HCT116 (cell line): ENCODE data around the gene NLN. TPM values are rescaled to one million over a fixed set of nuclear protein-coding genes. Genes with fewer than 3 reads are reported as not detected.

Experiments
- ATAC-seq: fragments of 200-7000 bp; cut with Tn5 transposase; 2 replicates; pipeline ENCODE4 v1.9.1; 2020; ENCODE audit warnings: mild to moderate bottlenecking, moderate library complexity
- BruUV-seq: library from RNA; stranded (reverse); fragments of 400-500 nt; replicated peaks from 2 replicates; lab custom pipeline; 2021; lab: Mats Ljungman, UMichigan
- CTCF ChIA-PET: fragments of 300-600 bp; sonication (Branson Sonifier 250); formaldehyde crosslinking; loops from one replicate; lab custom pipeline; 2021; ENCODE audit warnings: antibody characterized with exemption; lab: Charles Lee
- POLR2A ChIA-PET: fragments of 300-600, 350-600 bp; sonication (Branson Sonifier 250); formaldehyde crosslinking; loops from one replicate; lab custom pipeline; 2021; ENCODE audit warnings: antibody characterized with exemption; lab: Charles Lee
- RAD21 ChIA-PET, 2 experiments: fragments of 300-600 bp; sonication (Branson Sonifier 250); formaldehyde crosslinking; loops; one replicate each; lab custom pipeline; 2023; ENCODE audit warnings: low total read pairs in 2 of 2; ENCODE audit not compliant: uncharacterized antibody in 2 of 2, unreplicated experiment in 2 of 2, low non-redundant PET in 1 of 2; lab: Charles Lee
- DNase-seq: peaks from one replicate; pipeline ENCODE4 v3.0.0-alpha.2; 2010; ENCODE audit warnings: low read depth, low spot score
- H2AFZ ChIP-seq: fragments of 200-600 bp; shearing (Covaris generic), sonication (generic); 2 replicates; pipeline ENCODE4 v1.6.1; 2017; ENCODE audit warnings: low read depth, mixed run types, mixed read lengths, antibody characterized with exemption, low read length; ENCODE audit not compliant: poor library complexity, severe bottlenecking
- H3K27ac ChIP-seq: 2 replicates; pipeline ENCODE4 v1.5.1; 2012; ENCODE audit warnings: low read depth, low read length
- H3K27me3 ChIP-seq: fragments of 200-600 bp; sonication (generic); 2 replicates; pipeline ENCODE4 v1.6.1; 2016; ENCODE audit warnings: mixed run types, low read length, mixed read lengths; ENCODE audit not compliant: insufficient read depth
- H3K36me3 ChIP-seq, 2 experiments: fragments of 200-500 bp in 1 of 2; fragments of 200-600 bp in 1 of 2; sonication (Bioruptor generic) in 1 of 2; sonication (generic) in 1 of 2; 2 replicates each; pipeline versions ENCODE4 v1.5.1 to v1.6.1; 2014 to 2016; ENCODE audit warnings: low read length in 2 of 2, inconsistent platforms in 1 of 2, mixed read lengths in 1 of 2, mixed run types in 1 of 2; ENCODE audit not compliant: insufficient read depth in 2 of 2, control insufficient read depth in 1 of 2
- H3K4me1 ChIP-seq, 2 experiments: fragments of 200-600 bp in 1 of 2; sonication (generic) in 1 of 2; 2 replicates each; pipeline versions ENCODE4 v1.5.1 to v1.6.1; 2012 to 2017; ENCODE audit warnings: low read length in 2 of 2, inconsistent platforms in 1 of 2, mild to moderate bottlenecking in 1 of 2, mixed read lengths in 1 of 2, mixed run types in 1 of 2, moderate library complexity in 1 of 2; ENCODE audit not compliant: insufficient read depth in 2 of 2, control insufficient read depth in 1 of 2
- H3K4me2 ChIP-seq: fragments of 200-600 bp; sonication (generic); 2 replicates; pipeline ENCODE4 v1.6.1; 2017; ENCODE audit warnings: mixed run types, low read length, mixed read lengths
- H3K4me3 ChIP-seq, 2 experiments: fragments of 200-600 bp in 1 of 2; sonication (generic) in 1 of 2; replicated peaks in 1 of 2; 2 replicates each; pipeline ENCODE4 v1.5.1; 2011 to 2016; ENCODE audit warnings: low read length in 2 of 2, control low read depth in 1 of 2, low read depth in 1 of 2, mild to moderate bottlenecking in 1 of 2, mixed read lengths in 1 of 2, mixed run types in 1 of 2
- H3K79me2 ChIP-seq: fragments of 200-600 bp; sonication (generic); 2 replicates; pipeline ENCODE4 v1.6.1; 2017; ENCODE audit warnings: mild to moderate bottlenecking, mixed run types, low read length, moderate library complexity, mixed read lengths; ENCODE audit not compliant: insufficient read depth
- H3K9ac ChIP-seq: fragments of 200-600 bp; sonication (generic); 2 replicates; pipeline ENCODE4 v1.6.1; 2016; ENCODE audit warnings: low read length, mixed read lengths
- H3K9me2 ChIP-seq: fragments of 200-600 bp; sonication (generic), shearing (Covaris generic); 2 replicates; pipeline ENCODE4 v1.6.1; 2017; ENCODE audit warnings: mixed run types, mild to moderate bottlenecking, moderate library complexity; ENCODE audit not compliant: insufficient read depth
- H3K9me3 ChIP-seq, 2 experiments: fragments of 200-500 bp in 1 of 2; fragments of 200-600 bp in 1 of 2; sonication (Bioruptor generic) in 1 of 2; sonication (generic) in 1 of 2; 2 replicates each; pipeline ENCODE4 v1.6.1; 2014 to 2017; ENCODE audit warnings: low read length in 2 of 2, mixed read lengths in 2 of 2, inconsistent platforms in 1 of 2, low read depth in 1 of 2, mild to moderate bottlenecking in 1 of 2, mixed run types in 1 of 2, moderate library complexity in 1 of 2; ENCODE audit not compliant: control insufficient read depth in 1 of 2, insufficient read depth in 1 of 2
- H4K20me1 ChIP-seq: fragments of 200-600 bp; sonication (generic), shearing (Covaris generic); 2 replicates; pipeline ENCODE4 v1.6.1; 2017; ENCODE audit warnings: mixed run types, mild to moderate bottlenecking, moderate library complexity; ENCODE audit not compliant: insufficient read depth
- CEBPB ChIP-seq: IDR thresholded peaks from 2 replicates; pipeline ENCODE4 v1.6.1; 2012; ENCODE audit warnings: low read depth
- CTCF ChIP-seq, 3 experiments: fragments of 200-600 bp in 1 of 3; sonication (generic) in 1 of 3; IDR thresholded peaks in 2 of 3; conservative IDR thresholded peaks in 1 of 3; 2 replicates each; pipeline ENCODE4 v1.5.1; 2012 to 2017; ENCODE audit warnings: low read depth in 2 of 3, low read length in 2 of 3, antibody characterized with exemption in 1 of 3, borderline replicate concordance in 1 of 3, control low read depth in 1 of 3, mild to moderate bottlenecking in 1 of 3, mixed read lengths in 1 of 3, mixed run types in 1 of 3, moderate library complexity in 1 of 3; ENCODE audit not compliant: insufficient read depth in 1 of 3
- EGR1 ChIP-seq: IDR thresholded peaks from 2 replicates; pipeline ENCODE4 v1.6.1; 2012; ENCODE audit warnings: low read depth
- EZH2 ChIP-seq: fragments of 200-600 bp; sonication (generic); IDR thresholded peaks from 2 replicates; pipeline ENCODE4 v1.6.1; 2017; ENCODE audit warnings: antibody characterized with exemption, mixed run types
- EZH2phosphoT487 ChIP-seq: fragments of 200-600 bp; IDR thresholded peaks from 2 replicates; pipeline ENCODE4 v1.6.1; 2018; ENCODE audit warnings: antibody characterized with exemption, borderline replicate concordance
- FOSL1 ChIP-seq: IDR thresholded peaks from 2 replicates; pipeline ENCODE4 v1.6.1; 2012; ENCODE audit warnings: low read depth
- MAX ChIP-seq: IDR thresholded peaks from 2 replicates; pipeline ENCODE4 v1.6.1; 2012
- POLR2A ChIP-seq: IDR thresholded peaks from 2 replicates; pipeline ENCODE4 v1.7.0; 2011; ENCODE audit warnings: borderline replicate concordance; ENCODE audit not compliant: insufficient read depth, insufficient read length; ENCODE audit errors: extremely low read depth
- POLR2AphosphoS5 ChIP-seq: IDR thresholded peaks from 2 replicates; pipeline ENCODE4 v1.6.1; 2011; ENCODE audit warnings: mild to moderate bottlenecking, low read depth, low read length, moderate library complexity
- RAD21 ChIP-seq: IDR thresholded peaks from 2 replicates; pipeline ENCODE4 v1.6.1; 2012; ENCODE audit warnings: low read depth, mild to moderate bottlenecking
- SIN3A ChIP-seq: IDR thresholded peaks from 2 replicates; pipeline ENCODE4 v1.6.1; 2012; ENCODE audit warnings: low read depth
- TCF7L2 ChIP-seq: IDR thresholded peaks from 2 replicates; pipeline ENCODE4 v1.7.0; 2011; ENCODE audit warnings: borderline replicate concordance, inconsistent platforms; ENCODE audit not compliant: insufficient read depth, insufficient read length; ENCODE audit errors: extremely low read depth
- ZBTB33 ChIP-seq: IDR thresholded peaks from 2 replicates; pipeline ENCODE4 v1.6.1; 2011; ENCODE audit warnings: mild to moderate bottlenecking, low read length, moderate library complexity; ENCODE audit not compliant: insufficient replicate concordance; ENCODE audit errors: extremely low read depth
- ZFX ChIP-seq: fragments of 450-650 bp; IDR thresholded peaks from 2 replicates; pipeline ENCODE4 v1.6.1; 2017
- ZNF274 ChIP-seq: fragments of 200-500 bp; sonication (Bioruptor generic); IDR thresholded peaks from 2 replicates; pipeline ENCODE4 v1.6.1; 2014; ENCODE audit warnings: mild to moderate bottlenecking, low read depth, low read length, inconsistent platforms
- intact Hi-C: fragments of 100-400 bp; cut with micrococcal nuclease; formaldehyde crosslinking; loops from 2 replicates; pipeline ENCODE4 v1.10.0; 2022
- total RNA-seq: library from RNA; stranded (reverse); gene quantifications from one replicate; pipeline ENCODE4 v1.2.1, GENCODE V29; 2021; ENCODE audit not compliant: unreplicated experiment

The NLN gene
- total RNA-seq, 1 experiment from 2014 or later = 67.6 TPM

- Histone ChIP-seq H3K79me2 (no peaks in the 10 kb centered on the region), H3K27ac (no peak overlapping the region)
- no peak for TF ChIP-seq RAD21
- no peak for TF ChIP-seq CEBPB
- TF ChIP-seq CTCF (IDR thresholded peaks at IDR 0.05 in 2 of 3, conservative IDR thresholded peaks at IDR 0.05 in 1 of 3; ENCODE audit: borderline replicate concordance in 1 of 3, insufficient read depth in 1 of 3, low read depth in 2 of 3, low read length in 2 of 3) = no peak
- no peak for TF ChIP-seq POLR2AphosphoS5
- TF ChIP-seq ZFX = no peak
- no peak for TF ChIP-seq EZH2
- no peak for TF ChIP-seq TCF7L2
- TF ChIP-seq EGR1 = no peak
- no peak for TF ChIP-seq FOSL1
- TF ChIP-seq MAX = no peak
- TF ChIP-seq SIN3A = no peak
- no peak for TF ChIP-seq POLR2A
- no peak for TF ChIP-seq ZNF274
- no peak for TF ChIP-seq EZH2phosphoT487
- TF ChIP-seq ZBTB33 = no peak
- TF ChIP-seq, all 23 proteins: peak for 0
- intact Hi-C loops = no loop called here
- no peak overlapping the region for H3K9ac ChIP-seq
- H4K20me1 ChIP-seq = no peaks in the 10 kb centered on the region
- no peaks in the 10 kb centered on the region for H3K9me2 ChIP-seq
- H3K27me3 ChIP-seq = no peaks in the 10 kb centered on the region
- no TSS peak for BruUV-seq
- CTCF ChIA-PET = no interaction called here
- H3K9me3 ChIP-seq = no peaks in the 10 kb centered on the region
- peaks cover 0 to 13% of the 10 kb centered on the region in 2 experiments; a peak in 3 of 4 replicates for H3K4me1 ChIP-seq
- DNase-seq = no peak
- no peak overlapping the region for H3K4me2 ChIP-seq
- H3K36me3 ChIP-seq = no peaks in the 10 kb centered on the region; a peak in 1 of 4 replicates
- H3K4me3 ChIP-seq = no peak overlapping the region
- ATAC-seq = no peak
- RAD21 ChIA-PET = no interaction called here
- POLR2A ChIA-PET = no interaction called here
- no peak overlapping the region for H2AFZ ChIP-seq
Observed at GRCh38 chr5:65767565-65767964, 45.6 kb downstream of the NLN start.
